Inferior parietal cortex (tissue), 1 donor: ENCODE results near the gene ARID3A.

ENCODE experiments used
- DNase-seq: peaks from one replicate; pipeline ENCODE4 v3.0.0-alpha.2; 2016; ENCODE audit errors: extremely low spot score

Gene ARID3A

DNA sequence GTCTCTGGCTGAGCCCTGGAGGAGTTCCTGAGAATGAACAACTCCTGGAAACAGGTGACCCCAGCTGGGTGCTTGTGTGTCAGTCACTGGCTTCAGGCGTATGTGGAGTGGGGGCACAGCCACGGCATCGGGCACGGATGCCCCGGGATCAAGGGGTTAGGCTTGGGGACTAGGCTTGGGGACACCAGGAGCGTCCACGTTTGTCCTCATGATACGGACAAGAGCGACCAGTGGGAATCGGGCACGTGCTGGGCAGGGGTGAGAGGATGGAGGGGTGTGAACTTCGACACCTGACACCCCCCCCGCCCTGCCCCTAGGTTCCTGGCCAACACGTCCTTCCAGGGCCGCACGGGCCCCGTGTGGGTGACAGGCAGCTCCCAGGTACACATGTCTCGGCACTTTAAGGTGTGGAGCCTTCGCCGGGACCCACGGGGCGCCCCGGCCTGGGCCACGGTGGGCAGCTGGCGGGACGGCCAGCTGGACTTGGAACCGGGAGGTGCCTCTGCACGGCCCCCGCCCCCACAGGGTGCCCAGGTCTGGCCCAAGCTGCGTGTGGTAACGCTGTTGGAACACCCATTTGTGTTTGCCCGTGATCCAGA, 78.5 kb downstream of the ARID3A start:
- DNase-seq: no peak

DNA sequence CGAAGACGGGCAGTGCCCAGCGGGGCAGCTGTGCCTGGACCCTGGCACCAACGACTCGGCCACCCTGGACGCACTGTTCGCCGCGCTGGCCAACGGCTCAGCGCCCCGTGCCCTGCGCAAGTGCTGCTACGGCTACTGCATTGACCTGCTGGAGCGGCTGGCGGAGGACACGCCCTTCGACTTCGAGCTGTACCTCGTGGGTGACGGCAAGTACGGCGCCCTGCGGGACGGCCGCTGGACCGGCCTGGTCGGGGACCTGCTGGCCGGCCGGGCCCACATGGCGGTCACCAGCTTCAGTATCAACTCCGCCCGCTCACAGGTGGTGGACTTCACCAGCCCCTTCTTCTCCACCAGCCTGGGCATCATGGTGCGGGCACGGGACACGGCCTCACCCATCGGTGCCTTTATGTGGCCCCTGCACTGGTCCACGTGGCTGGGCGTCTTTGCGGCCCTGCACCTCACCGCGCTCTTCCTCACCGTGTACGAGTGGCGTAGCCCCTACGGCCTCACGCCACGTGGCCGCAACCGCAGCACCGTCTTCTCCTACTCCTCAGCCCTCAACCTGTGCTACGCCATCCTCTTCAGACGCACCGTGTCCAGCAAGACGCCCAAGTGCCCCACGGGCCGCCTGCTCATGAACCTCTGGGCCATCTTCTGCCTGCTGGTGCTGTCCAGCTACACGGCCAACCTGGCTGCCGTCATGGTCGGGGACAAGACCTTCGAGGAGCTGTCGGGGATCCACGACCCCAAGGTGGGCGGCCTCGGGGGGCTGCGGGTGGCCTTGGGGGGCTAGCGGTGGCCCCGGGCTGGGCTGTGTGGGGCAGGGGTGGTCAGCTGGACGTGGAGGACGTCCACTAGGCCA, 79.2 kb downstream of the ARID3A start:
- DNase-seq: no peak

DNA sequence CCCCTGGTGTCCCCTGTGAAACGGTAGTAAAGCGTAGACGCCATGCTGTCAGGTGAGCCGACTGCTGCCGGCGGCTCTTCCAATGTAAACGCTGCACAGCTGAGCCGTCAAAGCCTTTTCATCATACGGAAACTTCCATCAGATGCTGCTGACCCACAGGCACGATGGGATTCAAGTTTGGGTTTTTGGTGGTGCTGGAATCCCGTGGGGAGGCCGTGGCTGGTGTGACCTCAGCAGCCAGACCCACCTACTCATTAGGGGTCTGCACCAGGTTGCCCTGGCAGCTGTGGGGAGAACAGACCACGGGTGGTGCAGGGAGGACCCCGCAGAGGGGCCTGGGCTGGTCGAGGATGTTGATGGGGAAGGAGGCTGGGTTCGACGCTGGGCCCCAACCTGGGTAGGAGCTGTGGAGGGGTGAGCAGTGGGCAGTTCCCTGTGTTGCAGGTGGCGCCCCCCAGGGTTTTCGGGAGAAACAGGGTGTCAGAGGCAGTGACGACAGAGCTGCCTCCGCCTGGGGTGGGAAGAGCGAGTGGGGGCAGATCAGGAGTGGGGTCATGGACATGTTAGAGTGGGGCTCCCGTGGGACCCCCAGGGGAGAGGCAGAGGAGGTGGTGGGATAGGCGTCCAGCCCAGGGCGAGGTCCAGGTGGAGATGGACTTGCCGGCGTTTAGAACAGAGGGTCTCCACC, 81.0 kb downstream of the ARID3A start:
- no peak for DNase-seq

DNA sequence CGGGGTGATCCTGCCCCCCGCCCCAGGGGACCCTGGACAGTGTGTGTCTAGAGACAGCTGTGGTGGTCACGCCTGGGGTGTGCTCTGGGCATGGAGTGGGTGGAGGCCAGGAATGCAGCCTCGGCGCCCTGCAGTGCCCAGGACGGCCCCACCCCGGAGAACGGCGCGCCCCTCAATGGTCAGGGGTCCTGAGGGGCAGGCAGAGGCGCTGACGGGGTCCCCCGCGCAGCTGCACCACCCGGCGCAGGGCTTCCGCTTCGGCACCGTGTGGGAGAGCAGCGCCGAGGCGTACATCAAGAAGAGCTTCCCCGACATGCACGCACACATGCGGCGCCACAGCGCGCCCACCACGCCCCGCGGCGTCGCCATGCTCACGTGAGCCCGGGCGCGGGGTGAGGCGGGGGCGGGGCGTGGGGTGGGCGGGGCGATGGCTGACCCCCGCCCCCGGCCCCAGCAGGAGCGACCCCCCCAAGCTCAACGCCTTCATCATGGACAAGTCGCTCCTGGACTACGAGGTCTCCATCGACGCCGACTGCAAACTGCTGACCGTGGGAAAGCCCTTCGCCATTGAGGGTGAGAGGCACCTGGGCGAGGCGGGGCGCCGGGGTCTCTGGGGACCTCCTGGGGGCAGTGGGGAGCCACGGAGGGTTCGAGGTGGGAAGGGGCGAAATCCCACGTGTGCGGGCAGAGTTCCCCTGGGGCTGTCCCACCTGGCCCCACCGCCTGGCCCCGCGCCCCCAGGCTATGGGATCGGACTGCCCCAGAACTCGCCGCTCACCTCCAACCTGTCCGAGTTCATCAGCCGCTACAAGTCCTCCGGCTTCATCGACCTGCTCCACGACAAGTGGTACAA, 81.8 kb downstream of the ARID3A start:
- DNase-seq: no peak

DNA sequence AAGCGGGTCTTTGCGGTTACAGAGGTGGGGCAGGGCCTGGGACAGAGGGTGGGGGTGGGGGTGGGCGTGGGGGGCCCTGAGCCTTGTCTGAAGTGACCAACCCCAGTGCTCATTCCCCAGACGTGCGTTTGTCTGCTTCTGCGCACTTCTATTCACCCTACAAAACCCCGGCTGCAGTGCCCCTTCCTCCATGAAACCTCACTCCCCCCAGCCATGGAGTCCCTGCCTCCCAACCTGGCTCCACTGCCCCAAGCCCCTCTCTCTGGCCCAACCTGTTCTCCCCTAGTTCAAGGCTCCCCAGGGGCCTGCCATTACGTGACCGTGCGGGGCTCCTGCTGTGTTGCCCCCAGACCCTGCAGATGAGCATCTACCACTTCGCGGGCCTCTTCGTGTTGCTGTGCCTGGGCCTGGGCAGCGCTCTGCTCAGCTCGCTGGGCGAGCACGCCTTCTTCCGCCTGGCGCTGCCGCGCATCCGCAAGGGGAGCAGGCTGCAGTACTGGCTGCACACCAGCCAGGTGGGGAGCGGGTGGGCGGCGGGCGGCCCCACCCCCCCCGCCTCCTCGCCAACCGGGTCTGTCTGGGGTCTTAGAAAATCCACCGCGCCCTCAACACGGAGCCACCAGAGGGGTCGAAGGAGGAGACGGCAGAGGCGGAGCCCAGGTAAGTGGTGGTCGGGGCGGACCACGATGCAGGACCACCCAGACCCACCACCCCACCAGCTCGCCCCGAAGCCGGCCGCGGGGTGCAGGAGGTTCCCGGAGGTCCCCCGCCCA, 82.6 kb downstream of the ARID3A start:
- DNase-seq: no peak

DNA sequence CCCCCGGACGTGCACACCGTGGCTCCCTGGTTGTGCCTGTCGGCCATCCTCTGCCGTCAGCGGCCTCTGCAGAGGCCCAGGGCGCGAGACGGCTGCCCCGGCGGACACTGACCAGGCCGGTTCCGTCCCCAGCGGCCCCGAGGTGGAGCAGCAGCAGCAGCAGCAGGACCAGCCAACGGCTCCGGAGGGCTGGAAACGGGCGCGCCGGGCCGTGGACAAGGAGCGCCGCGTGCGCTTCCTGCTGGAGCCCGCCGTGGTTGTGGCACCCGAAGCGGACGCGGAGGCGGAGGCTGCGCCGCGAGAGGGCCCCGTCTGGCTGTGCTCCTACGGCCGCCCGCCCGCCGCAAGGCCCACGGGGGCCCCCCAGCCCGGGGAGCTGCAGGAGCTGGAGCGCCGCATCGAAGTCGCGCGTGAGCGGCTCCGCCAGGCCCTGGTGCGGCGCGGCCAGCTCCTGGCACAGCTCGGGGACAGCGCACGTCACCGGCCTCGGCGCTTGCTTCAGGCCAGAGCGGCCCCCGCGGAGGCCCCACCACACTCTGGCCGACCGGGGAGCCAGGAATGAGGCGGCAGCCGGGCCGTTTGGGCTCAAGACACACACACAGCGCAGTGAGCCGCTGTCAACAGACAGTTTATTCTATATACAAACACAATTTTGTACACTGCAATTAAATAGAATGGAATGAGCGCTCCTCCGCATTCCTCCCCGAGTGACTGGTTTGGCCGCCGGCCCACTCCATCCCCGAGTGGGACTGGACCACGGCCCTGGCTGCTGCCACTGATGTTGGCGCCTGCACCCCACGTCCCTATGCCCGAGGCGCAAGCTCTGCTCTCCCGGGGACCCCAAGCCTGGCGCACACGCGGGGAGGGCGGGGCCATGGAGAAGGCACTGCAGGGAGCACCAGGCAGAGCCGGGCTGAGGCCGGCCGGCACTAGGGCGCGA, 83.5 kb downstream of the ARID3A start:
- no peak for DNase-seq

DNA sequence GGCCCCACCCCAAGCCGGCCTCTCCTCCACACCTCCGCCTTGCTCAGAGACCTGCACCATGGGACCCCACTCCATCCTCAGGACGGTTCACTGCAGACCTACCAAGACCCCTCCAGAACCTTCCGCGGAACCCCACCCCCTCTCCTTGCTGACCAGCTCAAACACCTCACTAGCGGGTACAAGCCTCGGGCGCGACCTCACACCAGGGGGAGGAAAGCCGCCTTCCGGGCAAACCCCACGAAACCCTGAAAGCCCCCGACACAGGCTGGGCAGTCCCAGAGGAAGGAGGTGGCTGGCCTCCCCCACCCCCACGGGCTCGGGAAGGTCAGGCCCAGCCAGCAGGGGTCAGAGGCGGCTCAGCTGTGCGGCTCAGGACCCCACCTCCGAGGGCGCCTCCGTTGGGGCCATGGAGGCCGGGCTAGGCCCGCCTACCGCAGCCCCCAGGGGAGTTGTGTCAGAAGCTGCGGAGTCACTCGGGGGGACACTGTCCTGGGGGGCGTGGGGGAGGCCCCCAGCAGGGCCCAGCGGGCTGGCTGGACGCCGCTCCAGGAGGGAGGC, 84.2 kb downstream of the ARID3A start:
- DNase-seq: no peak

DNA sequence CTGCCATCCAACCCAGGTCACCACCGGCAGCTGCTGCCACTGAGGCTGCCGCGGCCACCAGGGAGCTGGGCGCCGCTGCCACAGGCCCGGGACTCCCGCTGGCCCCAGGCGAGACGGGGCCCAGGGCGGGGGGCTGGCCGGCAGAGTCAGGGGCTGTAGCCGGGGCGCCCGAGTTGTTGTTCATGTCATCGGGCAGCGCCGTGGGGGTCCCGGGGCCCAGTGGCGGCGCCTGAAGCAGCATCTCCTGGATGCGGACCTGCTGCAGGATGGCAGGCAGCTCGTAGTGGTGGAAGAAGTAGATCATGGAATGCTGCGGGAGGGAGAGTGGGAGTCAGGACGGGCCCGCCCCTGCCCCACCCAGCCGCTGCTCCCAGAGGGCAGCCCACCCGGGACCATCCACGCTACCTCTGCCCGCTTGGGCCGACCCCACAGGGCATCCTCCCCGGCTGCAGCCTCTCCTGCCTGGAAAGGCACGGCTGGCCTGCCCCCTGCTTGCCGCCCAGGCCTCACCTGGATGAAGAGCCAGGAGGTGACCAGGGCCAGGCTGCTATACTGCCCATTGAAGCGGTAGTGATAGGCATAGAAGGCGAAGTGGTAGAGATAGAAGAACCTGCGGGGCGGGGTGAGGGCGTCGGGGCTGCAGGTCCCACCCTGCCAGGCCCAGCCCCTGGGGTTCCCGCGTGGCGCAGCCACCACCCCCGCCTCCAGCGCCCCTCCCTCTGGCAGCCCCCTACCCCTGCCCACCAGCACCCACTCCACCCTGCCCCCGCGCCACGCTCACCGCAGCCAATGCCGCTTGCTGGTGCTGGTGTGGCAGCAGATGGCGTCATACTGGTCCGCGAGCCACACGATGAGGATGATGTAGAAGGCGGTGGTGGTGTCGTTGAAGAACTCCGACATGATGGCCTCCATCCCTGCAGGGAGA, 85.0 kb downstream of the ARID3A start:
- no peak for DNase-seq

DNA sequence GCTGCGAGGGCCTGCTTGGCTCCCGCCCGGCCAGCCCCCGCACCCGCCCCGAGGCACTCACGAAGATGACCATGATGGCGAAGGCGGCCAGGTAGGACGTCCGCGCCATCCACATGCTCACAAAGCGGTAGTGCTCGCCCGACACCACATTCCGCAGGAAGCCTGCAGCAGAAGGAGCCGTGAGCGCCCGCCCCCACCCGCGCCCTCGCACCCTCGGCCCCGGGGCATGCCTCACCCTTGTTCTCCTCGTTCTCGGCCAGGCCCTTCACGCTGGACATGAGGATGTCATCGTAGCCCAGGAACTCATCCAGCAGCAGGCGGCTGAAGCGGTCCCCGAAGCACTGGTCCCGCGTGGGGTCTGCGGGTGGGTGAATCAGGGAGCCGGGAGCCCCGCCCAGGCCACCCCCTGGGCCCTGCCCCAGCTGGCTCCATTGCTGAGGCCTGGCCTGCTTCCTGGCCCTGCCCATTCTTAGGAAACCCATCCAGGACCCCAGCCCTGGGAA, 86.0 kb downstream of the ARID3A start:
- DNase-seq: no peak

DNA sequence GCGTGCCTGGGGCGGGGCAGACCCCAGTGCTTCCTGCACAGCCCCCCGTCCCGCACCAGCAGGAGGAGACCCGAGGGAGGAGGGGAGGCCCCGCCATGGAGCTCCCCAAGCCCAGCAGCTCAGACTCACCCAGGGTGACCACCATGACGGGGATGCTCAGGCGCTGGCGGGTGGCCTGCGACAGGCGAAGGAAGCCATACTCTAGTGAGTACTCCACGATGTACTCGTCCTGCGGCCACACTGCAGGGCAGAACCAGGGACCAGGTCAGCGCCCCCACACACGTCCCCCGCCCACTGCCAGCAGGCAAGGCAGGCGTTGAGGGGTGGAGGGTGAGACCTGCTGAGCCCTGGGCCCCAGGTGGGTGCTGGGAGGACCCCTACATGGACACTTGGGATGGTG, 86.5 kb downstream of the ARID3A start:
- DNase-seq: no peak

DNA sequence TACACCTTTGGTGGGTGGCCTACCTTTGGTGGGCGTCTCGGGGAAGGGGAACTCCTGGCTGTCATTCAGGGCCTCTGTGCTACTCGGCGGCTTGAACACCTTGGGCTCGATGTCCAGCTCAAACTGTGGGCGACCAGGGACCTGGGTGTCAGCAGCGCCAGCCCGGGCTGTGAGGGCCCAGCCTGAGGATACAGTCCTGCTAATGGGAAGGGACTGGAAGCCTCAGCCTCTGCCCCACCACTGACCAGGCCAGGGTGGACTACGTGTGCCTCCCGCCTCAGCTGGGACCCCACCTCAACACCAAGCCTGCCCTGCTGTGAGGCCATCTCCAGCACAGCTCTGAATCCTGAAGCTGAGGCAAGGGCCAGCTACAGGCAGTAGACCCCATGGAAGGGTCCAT, 87.4 kb downstream of the ARID3A start:
- no peak for DNase-seq

DNA sequence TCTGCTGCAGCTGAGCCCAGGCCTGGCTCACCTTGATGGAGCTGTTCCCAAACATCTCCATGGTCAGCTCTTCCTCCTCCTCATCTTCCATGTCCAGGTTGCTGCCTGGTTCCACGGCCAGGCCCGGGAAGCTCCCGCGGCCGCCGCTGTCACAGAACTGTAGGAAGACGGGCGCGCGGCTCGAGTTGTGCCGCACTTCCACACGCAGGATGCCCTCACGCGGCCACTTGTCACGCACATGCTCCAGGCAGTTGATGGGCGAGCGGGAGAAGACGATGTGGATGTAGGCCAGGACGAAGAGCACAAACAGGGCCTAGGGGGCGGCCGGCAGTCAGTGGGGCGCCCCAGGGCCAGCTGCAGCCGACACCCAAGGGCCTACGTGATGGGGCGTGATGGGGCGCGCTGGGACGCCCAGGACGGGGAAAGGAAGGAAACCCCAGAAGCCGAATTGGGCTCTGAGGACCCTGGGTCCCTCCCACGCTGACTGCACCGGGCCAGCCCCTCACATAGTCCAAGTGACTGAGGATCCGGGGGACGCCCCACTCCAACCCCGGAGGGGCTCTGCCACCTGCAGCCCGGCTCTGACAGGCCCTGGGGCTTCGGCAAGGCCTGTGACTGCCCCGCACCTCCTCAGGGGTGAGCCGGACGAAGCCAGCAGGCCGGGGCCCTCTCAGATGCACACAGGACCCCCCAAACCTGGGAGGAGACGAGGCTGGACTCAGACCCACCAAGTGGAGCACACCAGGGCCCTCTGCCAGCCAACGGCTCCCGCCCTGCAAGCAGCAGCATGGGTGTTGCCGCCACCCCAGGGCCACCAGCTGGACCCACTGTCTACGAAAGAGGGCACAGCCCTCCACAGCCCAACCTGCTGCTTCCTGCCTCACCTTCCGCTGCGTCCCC, 88.6 kb downstream of the ARID3A start:
- no peak for DNase-seq

DNA sequence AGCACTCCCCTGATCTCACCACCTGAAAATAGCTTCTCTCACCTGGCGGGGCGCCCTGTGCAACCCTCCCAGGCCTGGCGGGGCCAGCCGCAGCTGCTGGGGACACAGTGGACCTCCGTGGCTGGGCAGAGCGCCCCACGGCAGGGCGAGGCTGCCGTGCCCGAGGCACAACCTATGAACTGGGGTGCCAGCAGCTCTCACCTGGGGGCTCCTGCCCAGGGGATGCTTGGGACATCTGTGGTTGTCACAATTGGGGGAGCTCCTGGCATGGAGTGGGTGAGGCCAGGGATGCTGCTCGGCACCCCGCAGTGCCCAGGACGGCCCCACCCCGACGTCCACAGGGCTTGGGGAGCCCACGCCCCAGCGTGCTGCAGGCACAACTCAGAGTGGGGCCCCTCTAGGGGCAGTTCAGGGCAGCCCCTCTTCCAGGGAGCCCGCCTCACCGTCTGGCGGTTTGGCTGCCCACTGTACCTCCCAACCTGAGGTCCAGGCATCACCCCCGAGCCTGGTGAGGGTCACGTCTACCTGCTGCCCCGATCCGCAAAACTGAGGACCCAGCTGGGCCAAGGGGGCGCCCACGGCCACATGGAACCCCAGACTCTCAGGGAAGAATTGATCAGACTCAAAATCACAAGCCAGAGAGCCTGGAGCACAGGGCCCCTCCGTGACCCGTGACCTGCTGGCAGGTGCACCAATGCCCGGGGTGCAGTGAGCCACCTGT, 89.4 kb downstream of the ARID3A start:
- DNase-seq: no peak

DNA sequence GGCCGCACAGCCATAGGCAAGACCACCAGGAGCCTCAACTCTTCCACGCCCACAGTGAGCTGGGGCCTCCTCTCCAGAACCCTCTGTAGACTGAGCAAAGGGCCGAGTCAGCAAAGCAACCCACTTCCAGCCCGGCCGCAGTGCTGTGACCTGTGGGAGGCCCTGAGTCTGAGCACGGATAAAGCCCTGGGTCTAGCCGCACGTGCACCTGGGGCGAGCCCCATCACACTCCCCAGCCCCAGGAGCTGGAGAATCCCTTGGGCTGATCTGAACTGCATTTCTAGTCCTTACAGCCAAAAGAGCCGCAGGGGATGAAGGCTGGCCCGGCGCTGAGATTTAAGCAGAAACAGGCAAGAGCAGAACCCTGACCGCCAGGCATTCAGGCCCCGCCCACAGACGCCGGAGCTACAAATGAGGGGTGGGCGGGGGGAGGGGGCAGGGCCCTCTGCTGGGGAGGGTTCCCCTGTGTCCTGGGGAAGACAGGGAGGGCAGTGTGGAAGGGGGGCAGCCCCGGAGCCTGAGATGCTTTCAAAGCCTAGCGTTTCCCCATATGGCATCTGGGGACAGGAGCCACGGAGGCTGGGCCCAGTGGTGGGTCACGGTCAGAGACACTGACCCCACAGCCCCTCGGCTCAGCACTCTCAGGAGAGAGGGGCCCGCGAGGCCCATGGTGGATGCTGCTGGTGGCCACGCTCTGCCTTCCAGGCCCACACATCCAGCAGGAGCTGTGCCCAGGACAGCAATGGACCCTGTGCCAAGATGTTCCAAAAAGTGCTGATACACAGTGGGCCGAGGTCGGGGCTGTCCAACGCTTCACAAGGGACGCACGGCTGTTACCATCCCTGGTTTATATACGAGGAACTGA, 90.2 kb downstream of the ARID3A start:
- DNase-seq: no peak

DNA sequence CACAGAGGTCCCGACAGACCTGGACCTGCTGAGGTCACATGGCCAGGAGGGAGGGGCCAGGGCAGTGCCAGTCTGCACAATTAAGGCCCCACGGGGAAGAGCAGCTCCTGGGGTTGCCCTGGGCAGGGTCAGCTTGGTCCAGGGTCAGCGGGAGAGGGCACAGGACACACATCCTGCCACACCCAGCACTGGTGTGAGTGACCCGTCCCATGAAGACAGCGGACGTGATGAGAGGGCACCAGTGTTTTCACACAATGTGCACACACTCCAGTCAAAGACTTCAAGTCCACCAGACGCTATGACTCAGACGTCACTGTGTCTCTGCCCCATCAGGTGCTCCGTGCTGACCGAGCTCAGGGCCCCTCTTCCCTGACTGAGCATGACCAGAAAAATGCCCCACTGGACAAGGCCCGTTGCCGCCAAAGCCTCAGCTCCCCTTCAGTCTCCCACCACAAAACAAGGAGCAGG, 90.8 kb downstream of the ARID3A start:
- no peak for DNase-seq
